GM12891 (cell line): ENCODE measurements around the gene PXDN.

Source experiments
- POLR2A ChIP-seq: IDR thresholded peaks from 2 replicates; pipeline ENCODE4 v1.6.1; 2011; ENCODE audit warnings: low read depth, low read length, control low read depth
- POLR2AphosphoS5 ChIP-seq: IDR thresholded peaks from 2 replicates; pipeline ENCODE4 v1.6.1; 2011; ENCODE audit warnings: low read depth, low read length, control low read depth
- SPI1 ChIP-seq: IDR thresholded peaks from 2 replicates; pipeline ENCODE4 v1.6.1; 2011; ENCODE audit warnings: low read depth, low read length, control low read depth
- TAF1 ChIP-seq: IDR thresholded peaks from 2 replicates; pipeline ENCODE4 v1.6.1; 2011; ENCODE audit warnings: low read depth, low read length, control low read depth

DNA sequence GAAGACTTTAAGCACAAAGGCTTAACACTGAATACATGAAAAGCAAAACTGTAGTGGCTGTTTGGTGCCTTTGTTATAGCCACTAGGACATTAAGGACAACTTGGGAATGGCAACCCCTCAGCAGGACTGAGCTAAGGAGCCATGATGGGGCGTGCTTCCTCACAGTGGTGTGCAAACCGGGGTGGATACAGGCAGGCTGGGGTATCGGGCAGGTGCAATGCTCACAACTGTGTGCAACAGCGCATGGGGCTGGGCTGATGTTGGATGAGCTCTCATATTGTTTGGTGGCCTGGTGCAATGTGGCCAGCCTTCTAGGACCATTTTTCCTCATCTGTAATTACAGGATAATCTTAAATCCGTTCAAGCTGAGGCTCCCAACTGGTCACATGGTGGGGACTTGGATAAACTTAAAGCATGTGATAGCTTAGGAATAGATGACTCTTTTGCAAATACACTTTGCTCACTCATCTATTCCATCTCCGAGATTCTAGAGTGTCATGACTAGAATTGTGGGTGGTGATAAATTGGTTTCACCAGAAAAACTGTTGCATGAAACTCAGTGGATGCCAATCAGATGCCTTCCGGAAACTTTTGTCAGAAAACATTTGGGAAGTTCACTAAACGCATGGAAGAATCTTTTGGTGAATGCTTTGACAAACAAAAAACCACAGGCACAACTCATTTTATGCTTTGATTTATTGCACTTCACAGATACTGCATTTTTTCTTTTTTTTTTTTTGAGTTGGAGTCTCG, 116.5 kb downstream of the PXDN start:
- TF ChIP-seq TAF1 (no peak), POLR2A (no peak), POLR2AphosphoS5 (no peak), SPI1 (no peak)
